WI38 (cell line): ENCODE results near the gene ASB10.

Source experiments
- H3K4me3 ChIP-seq: 2 replicates; pipeline ENCODE4 v1.5.1; 2011; ENCODE audit warnings: low read depth, mild to moderate bottlenecking, control low read depth, low read length
- CTCF ChIP-seq: IDR thresholded peaks from 2 replicates; pipeline ENCODE4 v1.5.1; 2012; ENCODE audit warnings: low read depth, mild to moderate bottlenecking, control low read depth, low read length

Gene ASB10

GRCh38 chr7:151223728-151224127 lies 36.7 kb upstream of the ASB10 start:
- H3K4me3 ChIP-seq, result no peak overlapping the region
- no peak for TF ChIP-seq CTCF

GRCh38 chr7:151218170-151218569 lies 31.1 kb upstream of the ASB10 start:
- no peak overlapping the region for H3K4me3 ChIP-seq
- TF ChIP-seq CTCF, result no peak

GRCh38 chr7:151215396-151215795 lies 28.3 kb upstream of the ASB10 start:
- H3K4me3 ChIP-seq, result no peak overlapping the region
- TF ChIP-seq CTCF, result no peak

GRCh38 chr7:151213826-151214225 lies 26.8 kb upstream of the ASB10 start:
- TF ChIP-seq CTCF, result no peak
- no peak overlapping the region for H3K4me3 ChIP-seq

- no peak overlapping the region for H3K4me3 ChIP-seq
- no peak for TF ChIP-seq CTCF
Measured at GRCh38 chr7:151212626-151213025, 25.6 kb upstream of the ASB10 start.

GRCh38 chr7:151211155-151211772 lies 24.2 kb upstream of the ASB10 start:
- no peak overlapping the region for H3K4me3 ChIP-seq
- no peak for TF ChIP-seq CTCF

GRCh38 chr7:151210087-151210854 lies 23.2 kb upstream of the ASB10 start, which contains the start of gene H2BK1:
Gene H2BK1 (minus strand): TSS chr7:151210488. CDS start chr7:151210318, 170 bp downstream.
- no peak for TF ChIP-seq CTCF
- H3K4me3 ChIP-seq, result no peak within 1 kb of the TSS
